GM12801 (cell line): Measurements from ENCODE around the gene RNF113B.

Source experiments
- CTCF ChIP-seq: IDR thresholded peaks from one replicate; pipeline ENCODE4 v1.5.1; 2011; ENCODE audit warnings: control low read depth; ENCODE audit not compliant: insufficient read length; ENCODE audit errors: extremely low read depth

The RNF113B gene

GRCh38 chr13:98157609-98158008, 19.5 kb downstream of the RNF113B start:
- no peak for TF ChIP-seq CTCF

- no peak for TF ChIP-seq CTCF
Observed at GRCh38 chr13:98157188-98157587, 19.9 kb downstream of the RNF113B start.

- no peak for TF ChIP-seq CTCF
Observed at GRCh38 chr13:98156259-98156658, 20.8 kb downstream of the RNF113B start.

GRCh38 chr13:98155475-98156109, 21.5 kb downstream of the RNF113B start:
- no peak for TF ChIP-seq CTCF

GRCh38 chr13:98150832-98151479, 26.1 kb downstream of the RNF113B start:
- TF ChIP-seq CTCF: no peak

- TF ChIP-seq CTCF: no peak
Observed at GRCh38 chr13:98147521-98147920, 29.5 kb downstream of the RNF113B start.

- no peak for TF ChIP-seq CTCF
Observed at GRCh38 chr13:98144801-98145350, 32.2 kb downstream of the RNF113B start.
